Activated CD4-positive, alpha-beta T cell treated with anti-CD3 and anti-CD28 coated beads, Interleukin-2, amount 10 ng/mL, durations not matched to agents 7 days and 5 days (primary cell): ENCODE results near the gene VPS50. TPM values are rescaled to one million over a fixed set of nuclear protein-coding genes. Genes with fewer than 3 reads are reported as not detected.
"Not testable (repeated sequence)": the region's sequence is repeated elsewhere in the genome, so short reads cannot be mapped to it uniquely, and the experiment has no call there.

ENCODE experiments used
- CTCF ChIA-PET: fragments of 350-600 bp; sonication (Branson Sonifier 250); formaldehyde crosslinking; loops from one replicate; lab custom pipeline; 2021; ENCODE audit warnings: antibody characterized with exemption; lab: Charles Lee
- POLR2A ChIA-PET: fragments of 350-600 bp; sonication (Branson Sonifier 250); formaldehyde crosslinking; loops from one replicate; lab custom pipeline; 2021; ENCODE audit warnings: antibody characterized with exemption; lab: Charles Lee
- DNase-seq: peaks from one replicate; pipeline ENCODE4 v3.0.0-alpha.2; 2020
- H3K27ac Mint-ChIP-seq: one replicate; pipeline ENCODE4 v1.8.0; 2021; ENCODE audit warnings: mild to moderate bottlenecking, moderate library complexity, mixed read lengths
- H3K27me3 Mint-ChIP-seq: one replicate; pipeline ENCODE4 v1.8.0; 2021; ENCODE audit warnings: mixed read lengths
- H3K36me3 Mint-ChIP-seq: one replicate; pipeline ENCODE4 v1.8.0; 2021; ENCODE audit warnings: low read depth, mixed read lengths
- H3K4me1 Mint-ChIP-seq: one replicate; pipeline ENCODE4 v1.8.0; 2021; ENCODE audit warnings: mixed read lengths
- H3K4me3 Mint-ChIP-seq: one replicate; pipeline ENCODE4 v1.8.0; 2021; ENCODE audit warnings: mild to moderate bottlenecking, moderate library complexity, mixed read lengths
- H3K9me3 Mint-ChIP-seq: one replicate; pipeline ENCODE4 v1.8.0; 2021; ENCODE audit warnings: mixed read lengths
- total RNA-seq, 2 experiments: library from RNA; stranded (reverse); gene quantifications; one replicate each; pipeline ENCODE4 v1.2.3, GENCODE V29; 2021

The VPS50 gene
- total RNA-seq, 2 experiments from 2014 or later: 23.5 to 26.0 TPM

DNA sequence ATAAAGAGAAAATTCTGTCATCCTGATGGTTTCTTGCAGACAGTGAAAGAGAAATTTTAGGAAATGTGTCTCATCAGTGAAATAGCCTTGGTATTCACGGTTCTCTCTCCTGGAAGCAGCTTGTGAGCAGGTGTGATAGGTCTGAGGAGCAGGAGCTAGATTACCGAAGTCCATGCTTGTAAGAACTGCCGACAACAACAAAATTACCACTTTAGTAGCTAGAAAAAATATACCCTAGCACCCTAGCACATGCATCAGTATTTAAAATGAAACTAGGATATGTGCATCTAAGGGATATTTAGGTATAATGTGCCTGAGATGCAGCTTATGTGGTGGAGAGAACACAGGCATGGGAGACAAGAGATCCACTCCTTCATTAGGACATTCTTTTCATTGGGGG, 82.3 kb downstream of the VPS50 start:
- ChIA-PET POLR2A (no interaction called here), CTCF (no interaction called here)
- no peak overlapping the region for H3K4me3 Mint-ChIP-seq
- no peak for DNase-seq
- no peak overlapping the region for H3K27ac Mint-ChIP-seq
- no peaks in the 10 kb centered on the region for H3K27me3 Mint-ChIP-seq
- no peaks in the 10 kb centered on the region for H3K9me3 Mint-ChIP-seq
- H3K4me1 Mint-ChIP-seq: no peaks in the 10 kb centered on the region
- no peaks in the 10 kb centered on the region for H3K36me3 Mint-ChIP-seq

DNA sequence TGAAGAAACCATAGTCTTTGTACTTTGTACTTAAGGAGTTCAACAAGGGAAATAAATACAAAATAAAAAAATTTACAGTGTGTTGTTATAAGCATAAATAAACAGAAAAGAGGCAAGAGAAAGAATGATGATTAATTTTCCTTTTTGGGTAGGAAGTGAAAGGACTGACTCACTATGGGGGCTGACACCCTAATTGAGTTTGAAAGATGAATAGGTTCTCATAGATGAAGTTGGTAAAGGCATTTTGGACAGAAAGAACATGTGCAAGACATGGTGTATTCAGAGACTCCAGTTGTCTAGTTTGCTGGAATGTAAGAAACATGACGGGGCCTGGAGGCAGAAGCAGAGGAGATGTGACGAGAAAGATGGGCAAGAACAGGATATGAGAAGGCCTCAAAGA, 83.7 kb downstream of the VPS50 start:
- Mint-ChIP-seq H3K27ac (no peak overlapping the region), H3K27me3 (no peaks in the 10 kb centered on the region), H3K36me3 (peaks cover 3% of the 10 kb centered on the region), H3K9me3 (no peaks in the 10 kb centered on the region), H3K4me1 (no peaks in the 10 kb centered on the region), H3K4me3 (no peak overlapping the region)
- CTCF ChIA-PET: interaction anchor here (0.9 kb wide), 1 partner anchor 12 kb away, joined by 3 read pairs; no protein-coding TSS in a partner anchor
- no peak for DNase-seq
- POLR2A ChIA-PET: no interaction called here

DNA sequence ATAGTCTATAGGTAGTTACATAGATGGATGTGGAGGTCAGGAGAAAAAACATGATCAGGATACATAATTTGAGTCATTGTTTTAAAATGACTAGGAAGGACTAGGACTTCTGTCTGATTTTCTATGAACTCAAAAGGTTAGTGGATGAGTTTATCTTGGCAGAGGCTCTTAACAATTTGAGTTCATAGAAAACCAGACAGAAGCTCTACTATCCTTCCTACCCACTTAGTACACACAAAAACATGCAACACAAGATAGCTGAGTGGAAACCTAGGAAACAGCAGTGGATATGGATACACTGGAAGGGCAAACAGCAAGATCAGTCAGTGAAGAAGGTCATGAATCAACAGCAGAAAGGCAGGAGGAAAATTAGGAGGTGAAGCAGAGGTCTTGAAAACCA, 84.6 kb downstream of the VPS50 start:
- peaks cover 9% of the 10 kb centered on the region for H3K36me3 Mint-ChIP-seq
- H3K9me3 Mint-ChIP-seq: no peaks in the 10 kb centered on the region
- H3K27me3 Mint-ChIP-seq: no peaks in the 10 kb centered on the region
- no peak overlapping the region for H3K4me3 Mint-ChIP-seq
- H3K4me1 Mint-ChIP-seq: no peaks in the 10 kb centered on the region
- H3K27ac Mint-ChIP-seq: no peak overlapping the region
- no peak for DNase-seq
- POLR2A ChIA-PET: no interaction called here
- CTCF ChIA-PET: interaction anchor here (0.6 to 0.9 kb wide), 3 partner anchors 13 to 996 kb away, joined by 3 to 4 read pairs (median 4); no protein-coding TSS in a partner anchor

DNA sequence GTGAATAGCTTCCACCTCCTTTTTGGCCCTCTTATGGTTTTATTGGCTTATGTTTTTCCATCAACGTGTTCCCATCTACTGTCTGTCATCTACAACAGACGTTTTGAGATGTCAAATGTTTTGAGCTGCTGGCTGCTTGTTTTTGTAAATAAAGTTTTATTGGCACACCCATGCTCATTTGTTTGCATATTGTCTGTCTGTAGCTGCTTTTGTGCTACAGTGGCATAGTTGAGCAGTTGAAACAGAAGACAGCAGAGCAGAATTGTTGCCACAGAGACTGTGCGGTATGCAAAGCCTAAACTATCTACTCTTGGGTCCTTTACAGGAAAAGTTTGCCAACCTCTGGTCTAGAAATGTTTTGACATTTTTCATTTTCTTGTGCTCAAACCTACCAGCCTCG, 88.7 kb downstream of the VPS50 start:
- H3K4me1 Mint-ChIP-seq: no peaks in the 10 kb centered on the region
- H3K36me3 Mint-ChIP-seq: peaks cover 21% of the 10 kb centered on the region
- no peaks in the 10 kb centered on the region for H3K27me3 Mint-ChIP-seq
- H3K27ac Mint-ChIP-seq: no peak overlapping the region
- DNase-seq: no peak
- ChIA-PET CTCF (no interaction called here), POLR2A (no interaction called here)
- H3K9me3 Mint-ChIP-seq: no peaks in the 10 kb centered on the region
- H3K4me3 Mint-ChIP-seq: no peak overlapping the region

DNA sequence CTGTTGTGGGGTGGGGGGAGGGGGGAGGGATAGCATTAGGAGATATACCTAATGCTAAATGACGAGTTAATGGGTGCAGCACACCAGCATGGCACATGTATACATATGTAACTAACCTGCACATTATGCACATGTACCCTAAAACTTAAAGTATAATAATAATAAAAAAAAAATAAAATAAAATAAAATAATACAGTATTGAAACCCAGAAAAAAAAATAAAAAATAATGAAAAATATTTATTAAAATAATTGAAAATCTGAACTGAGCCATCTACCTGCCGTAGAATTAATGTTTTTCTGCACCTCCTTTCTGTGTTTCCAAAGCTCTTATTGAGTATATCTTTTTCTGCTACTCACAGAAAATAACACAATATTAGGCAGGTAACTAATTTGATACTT, 94.1 kb downstream of the VPS50 start:
- H3K27me3 Mint-ChIP-seq, DNase-seq, CTCF ChIA-PET, H3K4me1 Mint-ChIP-seq, H3K9me3 Mint-ChIP-seq, POLR2A ChIA-PET, H3K27ac Mint-ChIP-seq, H3K4me3 Mint-ChIP-seq: not testable (repeated sequence)
- peaks cover 14% of the 10 kb centered on the region for H3K36me3 Mint-ChIP-seq

DNA sequence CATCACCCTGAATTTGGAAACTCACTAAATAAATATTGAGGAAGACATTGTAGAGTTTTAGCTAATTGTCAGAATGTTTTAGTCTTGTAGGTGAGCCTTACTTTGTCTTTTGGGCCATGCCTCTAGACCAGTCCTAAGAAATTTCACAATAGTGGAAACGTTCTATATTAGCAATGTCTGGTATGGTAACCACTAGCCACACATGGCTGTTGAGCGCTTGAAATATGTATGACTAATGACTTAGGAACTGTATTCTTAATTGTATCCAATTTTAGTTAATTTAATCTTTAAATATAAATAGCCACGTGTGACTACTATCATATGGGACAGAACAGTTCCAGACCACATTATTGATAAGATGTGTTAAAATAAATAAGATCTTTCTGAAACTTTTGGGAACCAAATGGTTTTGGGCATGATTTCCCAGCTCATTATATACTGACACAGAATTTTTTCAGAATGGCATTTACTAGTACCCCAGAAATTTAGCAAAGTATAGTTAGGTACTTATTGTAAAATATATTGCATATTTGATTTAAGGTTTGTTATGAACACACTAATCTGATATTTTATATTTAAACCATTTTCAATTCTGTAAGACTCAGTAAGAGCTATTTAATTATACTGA, 95.0 kb downstream of the VPS50 start:
- H3K36me3 Mint-ChIP-seq: peaks cover 12% of the 10 kb centered on the region
- no peaks in the 10 kb centered on the region for H3K9me3 Mint-ChIP-seq
- no peak overlapping the region for H3K4me3 Mint-ChIP-seq
- no peak for DNase-seq
- POLR2A ChIA-PET: no interaction called here
- no peak overlapping the region for H3K27ac Mint-ChIP-seq
- peaks cover 3% of the 10 kb centered on the region for H3K4me1 Mint-ChIP-seq
- CTCF ChIA-PET: no interaction called here
- H3K27me3 Mint-ChIP-seq: no peaks in the 10 kb centered on the region

GRCh38 chr7:93331706-93332105, 99.5 kb downstream of the VPS50 start:
- no peak overlapping the region for H3K27ac Mint-ChIP-seq
- no peaks in the 10 kb centered on the region for H3K27me3 Mint-ChIP-seq
- POLR2A ChIA-PET: no interaction called here
- peaks cover 2% of the 10 kb centered on the region for H3K36me3 Mint-ChIP-seq
- H3K9me3 Mint-ChIP-seq: no peaks in the 10 kb centered on the region
- H3K4me1 Mint-ChIP-seq: peaks cover 3% of the 10 kb centered on the region
- DNase-seq: no peak
- CTCF ChIA-PET: no interaction called here
- no peak overlapping the region for H3K4me3 Mint-ChIP-seq

DNA sequence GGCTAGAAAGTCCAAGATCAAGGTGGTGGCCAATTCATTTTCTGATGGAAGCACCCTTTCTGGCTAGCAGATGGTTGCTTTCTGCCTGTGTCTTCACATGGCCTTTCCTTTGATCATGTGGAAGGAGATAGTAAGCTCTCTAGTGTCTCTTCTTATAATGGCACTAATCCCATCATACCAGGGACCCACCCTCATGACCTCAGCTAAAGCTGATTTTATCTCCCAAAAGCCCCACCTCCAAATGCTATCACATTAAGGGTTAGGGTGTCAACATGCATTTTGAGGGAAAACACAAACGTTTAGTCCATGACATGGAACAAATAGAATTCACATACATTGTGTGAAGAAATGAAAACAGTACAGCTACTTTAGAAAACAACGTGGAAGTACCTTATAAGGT, 100.0 kb downstream of the VPS50 start:
- Mint-ChIP-seq H3K9me3 (no peaks in the 10 kb centered on the region), H3K4me1 (peaks cover 3% of the 10 kb centered on the region), H3K27me3 (no peaks in the 10 kb centered on the region), H3K36me3 (peaks cover 2% of the 10 kb centered on the region), H3K4me3 (no peak overlapping the region), H3K27ac (no peak overlapping the region)
- ChIA-PET CTCF (no interaction called here), POLR2A (no interaction called here)
- DNase-seq: no peak

GRCh38 chr7:93337052-93337451, 104.9 kb downstream of the VPS50 start:
- no peak for DNase-seq
- Mint-ChIP-seq H3K4me3 (no peak overlapping the region), H3K4me1 (no peaks in the 10 kb centered on the region), H3K9me3 (peaks cover 2% of the 10 kb centered on the region), H3K27me3 (no peaks in the 10 kb centered on the region), H3K27ac (no peak overlapping the region), H3K36me3 (peaks cover 19% of the 10 kb centered on the region)
- POLR2A ChIA-PET: no interaction called here
- CTCF ChIA-PET: no interaction called here

- H3K9me3 Mint-ChIP-seq, H3K27ac Mint-ChIP-seq, H3K4me3 Mint-ChIP-seq, CTCF ChIA-PET, DNase-seq, H3K27me3 Mint-ChIP-seq, H3K4me1 Mint-ChIP-seq, POLR2A ChIA-PET: not testable (repeated sequence)
- peaks cover 20% of the 10 kb centered on the region for H3K36me3 Mint-ChIP-seq
These were observed 110.0 kb downstream of the VPS50 start for GRCh38 chr7:93342178-93342577.

GRCh38 chr7:93350338-93350737, 118.2 kb downstream of the VPS50 start:
- Mint-ChIP-seq H3K4me3 (no peak overlapping the region), H3K27me3 (no peaks in the 10 kb centered on the region), H3K27ac (no peak overlapping the region), H3K4me1 (peaks cover 4% of the 10 kb centered on the region), H3K9me3 (no peaks in the 10 kb centered on the region), H3K36me3 (peaks cover 6% of the 10 kb centered on the region)
- POLR2A ChIA-PET: no interaction called here
- CTCF ChIA-PET: interaction anchor here (0.6 to 1.0 kb wide), 2 partner anchors 8 to 342 kb away, joined by 3 read pairs; no protein-coding TSS in a partner anchor
- no peak for DNase-seq

DNA sequence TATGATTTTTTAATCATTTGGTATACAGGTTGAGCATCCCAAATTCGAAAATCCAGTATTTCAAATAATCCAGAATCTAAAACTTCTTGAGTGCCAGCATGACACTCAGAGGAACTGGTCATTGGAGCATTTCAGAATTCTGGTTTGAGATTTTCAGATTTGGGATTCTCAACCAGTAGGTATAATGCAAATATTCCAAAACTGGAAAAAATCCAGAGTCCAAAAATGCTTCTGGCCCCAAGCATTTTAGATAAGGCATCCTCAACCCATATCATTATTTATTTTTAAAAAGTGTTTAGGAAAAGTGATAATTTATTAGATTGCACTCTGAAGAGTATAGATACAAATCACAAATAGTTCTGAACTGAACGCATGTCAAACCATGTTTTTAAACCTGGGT, 120.7 kb downstream of the VPS50 start:
- H3K9me3 Mint-ChIP-seq: no peaks in the 10 kb centered on the region

GRCh38 chr7:93354815-93355214, 122.6 kb downstream of the VPS50 start:
- H3K27me3 Mint-ChIP-seq: no peaks in the 10 kb centered on the region
- DNase-seq: no peak
- H3K36me3 Mint-ChIP-seq: peaks cover 9% of the 10 kb centered on the region
- no peak overlapping the region for H3K27ac Mint-ChIP-seq
- H3K9me3 Mint-ChIP-seq: no peaks in the 10 kb centered on the region
- H3K4me1 Mint-ChIP-seq: peaks cover 4% of the 10 kb centered on the region
- no peak overlapping the region for H3K4me3 Mint-ChIP-seq
- ChIA-PET CTCF (no interaction called here), POLR2A (no interaction called here)

More for the DNA sequence above, 120.7 kb downstream of the VPS50 start:
- no peak overlapping the region for H3K4me3 Mint-ChIP-seq
- peaks cover 4% of the 10 kb centered on the region for H3K4me1 Mint-ChIP-seq
- H3K27ac Mint-ChIP-seq: no peak overlapping the region
- H3K36me3 Mint-ChIP-seq: peaks cover 5% of the 10 kb centered on the region
- no peaks in the 10 kb centered on the region for H3K27me3 Mint-ChIP-seq
- ChIA-PET CTCF (no interaction called here), POLR2A (no interaction called here)
- no peak for DNase-seq
